H9 (cell line): ENCODE data around the gene MSI2. TPM values are rescaled to one million over a fixed set of nuclear protein-coding genes. Genes with fewer than 3 reads are reported as not detected.

Experiments used
- DNase-seq: peaks from one replicate; pipeline ENCODE4 v3.0.0-alpha.2; 2017
- H2AFZ ChIP-seq: one replicate; pipeline ENCODE4 v1.6.1; 2013; ENCODE audit warnings: mild to moderate bottlenecking, low read length, control low read depth, moderate library complexity
- H2AK5ac ChIP-seq: 2 replicates; pipeline ENCODE4 v1.6.1; 2013; ENCODE audit warnings: low read length, control low read depth, mixed read lengths; ENCODE audit not compliant: insufficient read length
- H2BK120ac ChIP-seq: one replicate; pipeline ENCODE4 v1.6.1; 2013; ENCODE audit warnings: low read depth, mild to moderate bottlenecking, low read length, control low read depth, inconsistent platforms; ENCODE audit not compliant: poor library complexity, severe bottlenecking
- H2BK12ac ChIP-seq: 2 replicates; pipeline ENCODE4 v1.6.1; 2013; ENCODE audit warnings: low read length, control low read depth, mixed read lengths, low read depth; ENCODE audit not compliant: insufficient read length
- H2BK15ac ChIP-seq: 2 replicates; pipeline ENCODE4 v1.6.1; 2013; ENCODE audit warnings: low read depth, low read length, control low read depth
- H2BK20ac ChIP-seq: one replicate; pipeline ENCODE4 v1.6.1; 2013; ENCODE audit warnings: low read depth, mild to moderate bottlenecking, low read length, control low read depth, inconsistent platforms; ENCODE audit not compliant: poor library complexity, severe bottlenecking
- H2BK5ac ChIP-seq: 2 replicates; pipeline ENCODE4 v1.6.1; 2013; ENCODE audit warnings: low read length, control low read depth, mixed read lengths; ENCODE audit not compliant: insufficient read length
- H3K14ac ChIP-seq: 2 replicates; pipeline ENCODE4 v1.6.1; 2013; ENCODE audit warnings: low read length, control low read depth; ENCODE audit not compliant: insufficient read depth
- H3K18ac ChIP-seq: 2 replicates; pipeline ENCODE4 v1.6.1; 2013; ENCODE audit warnings: low read depth, mild to moderate bottlenecking, mixed read lengths, low read length, control low read depth; ENCODE audit not compliant: insufficient read length
- H3K23ac ChIP-seq: 2 replicates; pipeline ENCODE4 v1.6.1; 2013; ENCODE audit warnings: low read length, control low read depth, mixed read lengths, low read depth; ENCODE audit not compliant: insufficient read length
- H3K23me2 ChIP-seq: 2 replicates; pipeline ENCODE4 v1.6.1; 2013; ENCODE audit warnings: low read depth, mild to moderate bottlenecking, mixed read lengths, low read length, control low read depth; ENCODE audit not compliant: insufficient read length, poor library complexity, severe bottlenecking
- H3K27ac ChIP-seq: 2 replicates; pipeline ENCODE4 v1.5.1; 2013; ENCODE audit warnings: low read length, control low read depth, mixed read lengths, low read depth; ENCODE audit not compliant: insufficient read length
- H3K27me3 ChIP-seq: 2 replicates; pipeline ENCODE4 v1.6.1; 2013; ENCODE audit warnings: low read length, control low read depth, inconsistent platforms; ENCODE audit not compliant: insufficient read depth
- H3K4ac ChIP-seq: 2 replicates; pipeline ENCODE4 v1.6.1; 2013; ENCODE audit warnings: low read depth, mild to moderate bottlenecking, control low read depth, inconsistent platforms, low read length, moderate library complexity
- H3K4me1 ChIP-seq: 2 replicates; pipeline ENCODE4 v1.6.1; 2013; ENCODE audit warnings: low read length, control low read depth, inconsistent platforms; ENCODE audit not compliant: insufficient read depth
- H3K4me2 ChIP-seq: 2 replicates; pipeline ENCODE4 v1.6.1; 2013; ENCODE audit warnings: low read length, control low read depth, mixed read lengths; ENCODE audit not compliant: insufficient read length, insufficient read depth
- H3K56ac ChIP-seq: 2 replicates; pipeline ENCODE4 v1.6.1; 2013; ENCODE audit warnings: low read depth, mild to moderate bottlenecking, mixed read lengths, low read length, control low read depth; ENCODE audit not compliant: insufficient read length
- H3K79me1 ChIP-seq: 2 replicates; pipeline ENCODE4 v1.6.1; 2013; ENCODE audit warnings: low read depth, mild to moderate bottlenecking, moderate library complexity, low read length, control low read depth, inconsistent platforms; ENCODE audit not compliant: insufficient read depth, poor library complexity, severe bottlenecking
- H3K79me2 ChIP-seq: 2 replicates; pipeline ENCODE4 v1.6.1; 2013; ENCODE audit warnings: low read length, control low read depth, inconsistent platforms; ENCODE audit not compliant: insufficient read depth
- H3K9ac ChIP-seq: 2 replicates; pipeline ENCODE4 v1.6.1; 2013; ENCODE audit warnings: low read length, control low read depth, mixed read lengths; ENCODE audit not compliant: insufficient read length; ENCODE audit errors: extremely low read depth
- H3K9me3 ChIP-seq: one replicate; pipeline ENCODE4 v1.6.1; 2013; ENCODE audit warnings: low read depth, low read length, inconsistent platforms; ENCODE audit not compliant: control insufficient read depth
- H3T11ph ChIP-seq: one replicate; pipeline ENCODE4 v1.6.1; 2013; ENCODE audit warnings: mild to moderate bottlenecking, low read length, control low read depth, inconsistent platforms
- H4K20me1 ChIP-seq: one replicate; pipeline ENCODE4 v1.6.1; 2013; ENCODE audit not compliant: control insufficient read depth, insufficient read length, insufficient read depth
- H4K5ac ChIP-seq: 2 replicates; pipeline ENCODE4 v1.6.1; 2013; ENCODE audit warnings: low read depth, mild to moderate bottlenecking, mixed read lengths, low read length, control low read depth; ENCODE audit not compliant: insufficient read length
- H4K8ac ChIP-seq: replicated peaks from 2 replicates; pipeline ENCODE4 v1.6.1; 2013; ENCODE audit warnings: low read length, control low read depth, mixed read lengths, low read depth; ENCODE audit not compliant: insufficient read length
- H4K91ac ChIP-seq: 2 replicates; pipeline ENCODE4 v1.6.1; 2013; ENCODE audit warnings: low read depth, mild to moderate bottlenecking, moderate library complexity, mixed read lengths, low read length, control low read depth; ENCODE audit not compliant: insufficient read length
- H3K27ac Mint-ChIP-seq, 3 experiments: 2 replicates in 2 of 3; 3 replicates in 1 of 3; pipeline ENCODE4 v1.8.0; 2020 to 2021; ENCODE audit warnings: mixed read lengths in 3 of 3, mild to moderate bottlenecking in 1 of 3, moderate library complexity in 1 of 3
- H3K27me3 Mint-ChIP-seq: 2 replicates; pipeline ENCODE4 v1.8.0; 2021; ENCODE audit warnings: low read depth, mild to moderate bottlenecking, moderate library complexity, mixed read lengths
- H3K36me3 Mint-ChIP-seq, 3 experiments: 2 replicates in 2 of 3; 3 replicates in 1 of 3; pipeline ENCODE4 v1.8.0; 2020 to 2021; ENCODE audit warnings: low read depth in 3 of 3, mixed read lengths in 3 of 3; ENCODE audit not compliant: insufficient read depth in 1 of 3
- H3K4me1 Mint-ChIP-seq, 2 experiments: 2 replicates each; pipeline ENCODE4 v1.8.0; 2020; ENCODE audit warnings: mixed read lengths in 2 of 2
- H3K4me3 Mint-ChIP-seq, 2 experiments: 2 replicates in 1 of 2; 3 replicates in 1 of 2; pipeline ENCODE4 v1.8.0; 2020 to 2021; ENCODE audit warnings: mild to moderate bottlenecking in 2 of 2, mixed read lengths in 2 of 2, moderate library complexity in 1 of 2
- H3K9me3 Mint-ChIP-seq, 2 experiments: 2 replicates in 1 of 2; 3 replicates in 1 of 2; pipeline ENCODE4 v1.8.0; 2020; ENCODE audit warnings: mild to moderate bottlenecking in 2 of 2, mixed read lengths in 2 of 2, moderate library complexity in 1 of 2
- WGBS: extraction: QIAGEN DNeasy Blood & Tissue Kit; methylation state at CpG from one replicate; pipeline ENCODE4 v1.1.7; 2013; ENCODE audit warnings: missing lambda C conversion rate, low lambda C conversion rate, mixed read lengths; ENCODE audit not compliant: insufficient read length; ENCODE audit errors: extremely low coverage; 5-methylcytosine and 5-hydroxymethylcytosine counted together
- total RNA-seq: library from RNA; stranded (reverse); gene quantifications from 2 replicates; pipeline ENCODE4 v1.2.1, GENCODE V29; 2021
- TF ChIP-seq, protein P1 (sequence below): fragments of 200-600 bp; sonication (generic); conservative IDR thresholded peaks from 3 replicates; pipeline ENCODE4 v1.8.0; 2021; ENCODE audit warnings: antibody characterized with exemption, mild to moderate bottlenecking

The MSI2 gene
- total RNA-seq, 1 experiment from 2014 or later: 98.5 TPM

DNA sequence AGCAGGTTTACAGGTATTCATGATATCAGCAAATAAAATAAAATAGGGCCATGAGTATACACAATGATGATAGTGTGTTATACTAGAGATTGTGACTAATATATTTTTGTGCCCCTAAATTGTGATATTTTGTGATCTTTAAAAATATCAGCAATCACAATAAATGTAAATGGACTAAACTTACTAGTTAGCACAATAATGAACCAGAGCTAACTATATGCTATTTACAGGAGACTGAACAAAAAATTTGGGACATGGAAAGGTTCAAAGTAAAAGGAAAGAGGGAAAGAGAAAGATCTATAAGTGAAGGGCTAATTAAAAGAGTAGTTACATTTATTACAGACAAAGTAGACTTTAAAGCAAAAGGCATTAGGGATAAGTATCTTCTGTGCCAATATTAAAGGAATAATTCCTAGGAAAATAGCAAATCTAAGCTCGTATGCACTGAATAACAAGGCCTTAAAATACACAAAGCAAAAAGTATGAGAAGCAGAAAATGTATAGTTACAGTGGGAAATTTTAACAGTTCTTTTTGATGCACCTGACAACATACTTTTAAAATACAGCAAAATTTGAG is 5.0 kb upstream of the MSI2 start:
- TF ChIP-seq, protein P1, sequence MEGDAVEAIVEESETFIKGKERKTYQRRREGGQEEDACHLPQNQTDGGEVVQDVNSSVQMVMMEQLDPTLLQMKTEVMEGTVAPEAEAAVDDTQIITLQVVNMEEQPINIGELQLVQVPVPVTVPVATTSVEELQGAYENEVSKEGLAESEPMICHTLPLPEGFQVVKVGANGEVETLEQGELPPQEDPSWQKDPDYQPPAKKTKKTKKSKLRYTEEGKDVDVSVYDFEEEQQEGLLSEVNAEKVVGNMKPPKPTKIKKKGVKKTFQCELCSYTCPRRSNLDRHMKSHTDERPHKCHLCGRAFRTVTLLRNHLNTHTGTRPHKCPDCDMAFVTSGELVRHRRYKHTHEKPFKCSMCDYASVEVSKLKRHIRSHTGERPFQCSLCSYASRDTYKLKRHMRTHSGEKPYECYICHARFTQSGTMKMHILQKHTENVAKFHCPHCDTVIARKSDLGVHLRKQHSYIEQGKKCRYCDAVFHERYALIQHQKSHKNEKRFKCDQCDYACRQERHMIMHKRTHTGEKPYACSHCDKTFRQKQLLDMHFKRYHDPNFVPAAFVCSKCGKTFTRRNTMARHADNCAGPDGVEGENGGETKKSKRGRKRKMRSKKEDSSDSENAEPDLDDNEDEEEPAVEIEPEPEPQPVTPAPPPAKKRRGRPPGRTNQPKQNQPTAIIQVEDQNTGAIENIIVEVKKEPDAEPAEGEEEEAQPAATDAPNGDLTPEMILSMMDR: no peak
- DNase-seq: no peak
- no peak overlapping the region for H2BK120ac ChIP-seq
- no peaks in the 10 kb centered on the region for H3K23me2 ChIP-seq
- no peaks in the 10 kb centered on the region; the same call in 1 of the 2 replicates for H3K4me1 ChIP-seq
- peaks cover 19 to 20% of the 10 kb centered on the region in 2 experiments for H3K9me3 Mint-ChIP-seq
- H3K27ac Mint-ChIP-seq: no peak overlapping the region
- no peaks in the 10 kb centered on the region for H3K9me3 ChIP-seq
- peaks cover 3% of the 10 kb centered on the region for H3K27me3 ChIP-seq
- no peaks in the 10 kb centered on the region for H3K79me2 ChIP-seq
- H3K79me1 ChIP-seq: no peaks in the 10 kb centered on the region
- no peak overlapping the region for H3K4me2 ChIP-seq
- no peak overlapping the region for H4K8ac ChIP-seq
- no peak overlapping the region for H3K14ac ChIP-seq
- no peaks in the 10 kb centered on the region for H4K20me1 ChIP-seq
- no peak overlapping the region for H2BK5ac ChIP-seq
- no peak overlapping the region for H3K56ac ChIP-seq
- H3K4me3 Mint-ChIP-seq: no peak overlapping the region
- H2BK15ac ChIP-seq: no peak overlapping the region
- no peak overlapping the region for H3T11ph ChIP-seq
- peaks cover 26% of the 10 kb centered on the region for H3K27me3 Mint-ChIP-seq
- no peak overlapping the region for H2BK12ac ChIP-seq
- no peak overlapping the region for H2AFZ ChIP-seq
- no peak overlapping the region for H3K9ac ChIP-seq
- WGBS: no CpG with 5 or more reads among the region's 1 CpG
- H2AK5ac ChIP-seq: no peak overlapping the region
- no peak overlapping the region for H4K5ac ChIP-seq
- H3K18ac ChIP-seq: no peak overlapping the region
- H3K23ac ChIP-seq: no peak overlapping the region
- H2BK20ac ChIP-seq: no peak overlapping the region
- no peak overlapping the region for H4K91ac ChIP-seq
- peaks cover 0 to 21% (median 0%) of the 10 kb centered on the region in 3 experiments; a peak in 3 of 7 replicates for H3K36me3 Mint-ChIP-seq
- no peak overlapping the region for H3K27ac ChIP-seq
- no peak overlapping the region for H3K4ac ChIP-seq
- H3K4me1 Mint-ChIP-seq: peaks cover 13 to 27% of the 10 kb centered on the region in 2 experiments
